D721Med (cell line): ENCODE data around the gene CAMK2N1.

Experiments used
- DNase-seq: peaks from one replicate; pipeline ENCODE4 v3.0.0; 2011; ENCODE audit warnings: low spot score; ENCODE audit not compliant: insufficient read length
- FAIRE-seq: peaks from 2 replicates; lab custom pipeline; 2011; peaks lifted over from hg19 to GRCh38; lab: Jason Lieb, UNC
- TF ChIP-seq, protein P1 (sequence below): IDR thresholded peaks from 2 replicates; pipeline ENCODE4 v1.5.1; 2012; ENCODE audit warnings: mild to moderate bottlenecking, control low read depth; ENCODE audit not compliant: insufficient read depth; ENCODE audit errors: missing control alignments

Gene CAMK2N1

DNA sequence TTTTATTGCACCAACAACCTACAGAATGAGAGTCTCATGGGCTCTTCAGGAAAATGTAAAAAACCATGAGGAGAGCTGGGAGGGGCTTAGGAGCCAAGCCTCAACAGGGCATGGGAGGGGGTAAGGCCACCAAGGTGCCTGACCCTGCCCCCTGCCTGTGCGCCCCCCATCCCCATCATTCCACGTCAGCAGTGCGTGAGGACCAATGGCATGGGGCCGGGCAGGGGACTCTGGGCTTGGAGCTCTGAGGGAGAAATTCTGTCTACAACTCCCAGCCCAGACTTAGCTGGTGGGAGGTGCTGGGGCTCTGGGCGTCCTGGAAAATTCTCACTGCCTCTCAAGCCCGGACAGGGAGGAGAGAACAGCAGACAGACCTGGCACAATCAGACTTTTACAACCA, 5.2 kb upstream of the CAMK2N1 start:
- TF ChIP-seq, protein P1, sequence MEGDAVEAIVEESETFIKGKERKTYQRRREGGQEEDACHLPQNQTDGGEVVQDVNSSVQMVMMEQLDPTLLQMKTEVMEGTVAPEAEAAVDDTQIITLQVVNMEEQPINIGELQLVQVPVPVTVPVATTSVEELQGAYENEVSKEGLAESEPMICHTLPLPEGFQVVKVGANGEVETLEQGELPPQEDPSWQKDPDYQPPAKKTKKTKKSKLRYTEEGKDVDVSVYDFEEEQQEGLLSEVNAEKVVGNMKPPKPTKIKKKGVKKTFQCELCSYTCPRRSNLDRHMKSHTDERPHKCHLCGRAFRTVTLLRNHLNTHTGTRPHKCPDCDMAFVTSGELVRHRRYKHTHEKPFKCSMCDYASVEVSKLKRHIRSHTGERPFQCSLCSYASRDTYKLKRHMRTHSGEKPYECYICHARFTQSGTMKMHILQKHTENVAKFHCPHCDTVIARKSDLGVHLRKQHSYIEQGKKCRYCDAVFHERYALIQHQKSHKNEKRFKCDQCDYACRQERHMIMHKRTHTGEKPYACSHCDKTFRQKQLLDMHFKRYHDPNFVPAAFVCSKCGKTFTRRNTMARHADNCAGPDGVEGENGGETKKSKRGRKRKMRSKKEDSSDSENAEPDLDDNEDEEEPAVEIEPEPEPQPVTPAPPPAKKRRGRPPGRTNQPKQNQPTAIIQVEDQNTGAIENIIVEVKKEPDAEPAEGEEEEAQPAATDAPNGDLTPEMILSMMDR: no peak
- no peak for FAIRE-seq
- no peak for DNase-seq

DNA sequence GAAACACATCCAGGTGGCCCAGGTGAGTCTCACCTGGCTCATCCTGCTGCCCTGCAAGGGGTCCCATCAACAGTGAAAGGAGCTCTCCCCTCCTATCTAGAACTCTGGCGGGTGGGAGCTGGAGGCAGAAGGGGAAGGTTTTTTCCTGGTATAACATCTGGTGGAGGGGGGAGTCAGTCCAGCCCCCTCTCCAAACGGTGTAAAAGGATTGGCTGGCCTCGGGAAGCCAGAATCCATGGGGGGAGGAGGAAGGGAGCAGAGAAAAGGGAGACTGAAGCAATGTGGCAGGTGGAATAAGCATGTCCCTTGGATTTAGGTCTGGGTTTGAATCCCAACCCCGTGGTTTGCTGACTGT, 1.2 kb upstream of the CAMK2N1 start:
- TF ChIP-seq, protein P1: no peak
- DNase-seq (no peak), FAIRE-seq (no peak)

- FAIRE-seq: no peak
- TF ChIP-seq, protein P1: no peak
- no peak for DNase-seq
These were observed 636 bp upstream of the CAMK2N1 start for GRCh38 chr1:20486457-20487235.

GRCh38 chr1:20484519-20485462, 1.2 kb downstream of the CAMK2N1 start:
- FAIRE-seq (no peak), DNase-seq (no peak)
- TF ChIP-seq, protein P1: no peak

GRCh38 chr1:20483833-20484518, 2.0 kb downstream of the CAMK2N1 start:
- no peak for DNase-seq
- no peak for FAIRE-seq
- TF ChIP-seq, protein P1: no peak

DNA sequence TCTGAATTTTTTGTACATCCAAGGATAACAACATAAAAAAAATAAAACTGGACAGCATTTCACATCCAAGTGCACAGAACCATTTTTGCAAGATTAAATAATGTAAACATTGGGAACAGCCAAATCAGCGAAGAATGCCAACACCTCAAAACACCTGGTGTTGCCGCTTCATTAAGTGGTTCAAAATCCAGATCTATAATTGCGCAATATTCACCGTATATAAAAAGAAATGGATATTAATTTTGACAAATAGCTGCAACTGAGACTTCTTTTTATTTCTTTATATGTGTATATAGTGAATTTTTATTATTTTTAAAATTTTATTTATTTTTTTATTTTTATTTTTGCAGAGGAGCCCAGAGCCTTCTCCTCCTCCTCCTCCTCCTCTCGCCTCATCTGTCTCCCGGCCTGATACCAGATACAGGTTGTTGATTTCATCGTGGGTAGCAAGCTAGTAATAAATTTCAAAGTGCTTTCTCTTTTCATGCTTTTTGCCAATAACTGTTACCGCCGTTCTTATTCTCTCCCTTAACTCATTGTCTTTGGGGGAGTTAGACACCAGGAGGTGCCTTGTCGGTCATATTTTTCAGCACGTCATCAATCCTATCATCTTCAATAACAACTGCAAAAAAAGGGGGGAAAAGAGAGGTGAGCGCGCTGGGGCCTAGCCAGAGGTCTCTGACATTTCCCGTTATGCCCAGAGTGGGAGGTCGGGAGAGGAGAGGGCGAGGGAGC, 2.7 kb downstream of the CAMK2N1 start:
- DNase-seq (no peak), FAIRE-seq (no peak)
- TF ChIP-seq, protein P1: no peak
